HepG2 (cell line): ENCODE results near the gene C10orf67. TPM values are rescaled to one million over a fixed set of nuclear protein-coding genes. Genes with fewer than 3 reads are reported as not detected.

Experiments
- ARNT2 ChIP-seq: sonication (generic); formaldehyde crosslinking; IDR thresholded peaks from 2 replicates; pipeline ENCODE4 v1.8.0; 2022; ENCODE audit warnings: mild to moderate bottlenecking, low read depth, missing genetic modification reagents, moderate library complexity
- CC2D1A ChIP-seq: sonication (generic); formaldehyde crosslinking; IDR thresholded peaks from 2 replicates; pipeline ENCODE4 v1.8.1; 2023; ENCODE audit warnings: mild to moderate bottlenecking, missing genetic modification reagents
- HES4 ChIP-seq: sonication (generic); formaldehyde crosslinking; IDR thresholded peaks from 2 replicates; pipeline ENCODE4 v1.9.0; 2021; ENCODE audit warnings: mild to moderate bottlenecking, missing genetic modification reagents, borderline replicate concordance
- WIZ ChIP-seq: sonication (generic); formaldehyde crosslinking; IDR thresholded peaks from 2 replicates; pipeline ENCODE4 v1.5.1; 2020; ENCODE audit warnings: mild to moderate bottlenecking, missing genetic modification reagents
- ZBTB40 ChIP-seq, 2 experiments: fragments of 450-650 bp in 1 of 2; sonication (generic) in 1 of 2; formaldehyde crosslinking in 1 of 2; IDR thresholded peaks; 2 replicates each; pipeline versions ENCODE4 v1.6.1 to v1.8.0; 2016 to 2022; ENCODE audit warnings: antibody characterized with exemption in 1 of 2, mild to moderate bottlenecking in 1 of 2, missing genetic modification reagents in 1 of 2
- ZNF331 ChIP-seq: sonication (generic); formaldehyde crosslinking; IDR thresholded peaks from 2 replicates; pipeline ENCODE4 v1.4.0; 2020; ENCODE audit warnings: missing genetic modification reagents
- polyA plus RNA-seq, 8 experiments: library from polyadenylated mRNA; depleted of rRNA in 3 of 8; stranded (reverse) in 7 of 8; unstranded in 1 of 8; fragments of >200 nt; fragmentation: Illumina TruSeq in 4 of 8; extraction: Trizol in 4 of 8; gene quantifications; 2 replicates each; pipeline versions ENCODE4 v1.2.1 to v1.2.3, GENCODE V29; 2011 to 2016; ENCODE audit warnings: low read depth in 4 of 8, missing spikeins in 1 of 8, mixed read lengths in 1 of 8; ENCODE audit not compliant: insufficient read depth in 1 of 8
- total RNA-seq, 5 experiments: library from RNA; depleted of rRNA; stranded (reverse); fragments of >200 nt; fragmentation: Illumina TruSeq; extraction: Trizol; gene quantifications; 2 replicates each; pipeline ENCODE4 v1.2.3, GENCODE V29; 2016; ENCODE audit warnings: low read depth in 1 of 5
- TF ChIP-seq, protein P1 (sequence below): sonication (generic); formaldehyde crosslinking; IDR thresholded peaks from one replicate; pipeline ENCODE4 v1.5.1; 2020; ENCODE audit warnings: mild to moderate bottlenecking, missing genetic modification reagents; ENCODE audit errors: not compliant biosample characterization
- TF ChIP-seq, protein P2 (sequence below), 2 experiments: fragments of 450-650 bp in 1 of 2; sonication (generic) in 1 of 2; formaldehyde crosslinking; IDR thresholded peaks; 2 replicates each; pipeline versions ENCODE4 v1.5.0 to v1.8.0; 2020 to 2022; ENCODE audit warnings: mild to moderate bottlenecking in 1 of 2, missing genetic modification reagents in 1 of 2

The C10orf67 gene
- total and polyA plus RNA-seq, 2 of the 13 experiments (the other 11 are each of a cell fraction or from before 2014, with no cell fraction given) = not detected

- TF ChIP-seq, protein P1, sequence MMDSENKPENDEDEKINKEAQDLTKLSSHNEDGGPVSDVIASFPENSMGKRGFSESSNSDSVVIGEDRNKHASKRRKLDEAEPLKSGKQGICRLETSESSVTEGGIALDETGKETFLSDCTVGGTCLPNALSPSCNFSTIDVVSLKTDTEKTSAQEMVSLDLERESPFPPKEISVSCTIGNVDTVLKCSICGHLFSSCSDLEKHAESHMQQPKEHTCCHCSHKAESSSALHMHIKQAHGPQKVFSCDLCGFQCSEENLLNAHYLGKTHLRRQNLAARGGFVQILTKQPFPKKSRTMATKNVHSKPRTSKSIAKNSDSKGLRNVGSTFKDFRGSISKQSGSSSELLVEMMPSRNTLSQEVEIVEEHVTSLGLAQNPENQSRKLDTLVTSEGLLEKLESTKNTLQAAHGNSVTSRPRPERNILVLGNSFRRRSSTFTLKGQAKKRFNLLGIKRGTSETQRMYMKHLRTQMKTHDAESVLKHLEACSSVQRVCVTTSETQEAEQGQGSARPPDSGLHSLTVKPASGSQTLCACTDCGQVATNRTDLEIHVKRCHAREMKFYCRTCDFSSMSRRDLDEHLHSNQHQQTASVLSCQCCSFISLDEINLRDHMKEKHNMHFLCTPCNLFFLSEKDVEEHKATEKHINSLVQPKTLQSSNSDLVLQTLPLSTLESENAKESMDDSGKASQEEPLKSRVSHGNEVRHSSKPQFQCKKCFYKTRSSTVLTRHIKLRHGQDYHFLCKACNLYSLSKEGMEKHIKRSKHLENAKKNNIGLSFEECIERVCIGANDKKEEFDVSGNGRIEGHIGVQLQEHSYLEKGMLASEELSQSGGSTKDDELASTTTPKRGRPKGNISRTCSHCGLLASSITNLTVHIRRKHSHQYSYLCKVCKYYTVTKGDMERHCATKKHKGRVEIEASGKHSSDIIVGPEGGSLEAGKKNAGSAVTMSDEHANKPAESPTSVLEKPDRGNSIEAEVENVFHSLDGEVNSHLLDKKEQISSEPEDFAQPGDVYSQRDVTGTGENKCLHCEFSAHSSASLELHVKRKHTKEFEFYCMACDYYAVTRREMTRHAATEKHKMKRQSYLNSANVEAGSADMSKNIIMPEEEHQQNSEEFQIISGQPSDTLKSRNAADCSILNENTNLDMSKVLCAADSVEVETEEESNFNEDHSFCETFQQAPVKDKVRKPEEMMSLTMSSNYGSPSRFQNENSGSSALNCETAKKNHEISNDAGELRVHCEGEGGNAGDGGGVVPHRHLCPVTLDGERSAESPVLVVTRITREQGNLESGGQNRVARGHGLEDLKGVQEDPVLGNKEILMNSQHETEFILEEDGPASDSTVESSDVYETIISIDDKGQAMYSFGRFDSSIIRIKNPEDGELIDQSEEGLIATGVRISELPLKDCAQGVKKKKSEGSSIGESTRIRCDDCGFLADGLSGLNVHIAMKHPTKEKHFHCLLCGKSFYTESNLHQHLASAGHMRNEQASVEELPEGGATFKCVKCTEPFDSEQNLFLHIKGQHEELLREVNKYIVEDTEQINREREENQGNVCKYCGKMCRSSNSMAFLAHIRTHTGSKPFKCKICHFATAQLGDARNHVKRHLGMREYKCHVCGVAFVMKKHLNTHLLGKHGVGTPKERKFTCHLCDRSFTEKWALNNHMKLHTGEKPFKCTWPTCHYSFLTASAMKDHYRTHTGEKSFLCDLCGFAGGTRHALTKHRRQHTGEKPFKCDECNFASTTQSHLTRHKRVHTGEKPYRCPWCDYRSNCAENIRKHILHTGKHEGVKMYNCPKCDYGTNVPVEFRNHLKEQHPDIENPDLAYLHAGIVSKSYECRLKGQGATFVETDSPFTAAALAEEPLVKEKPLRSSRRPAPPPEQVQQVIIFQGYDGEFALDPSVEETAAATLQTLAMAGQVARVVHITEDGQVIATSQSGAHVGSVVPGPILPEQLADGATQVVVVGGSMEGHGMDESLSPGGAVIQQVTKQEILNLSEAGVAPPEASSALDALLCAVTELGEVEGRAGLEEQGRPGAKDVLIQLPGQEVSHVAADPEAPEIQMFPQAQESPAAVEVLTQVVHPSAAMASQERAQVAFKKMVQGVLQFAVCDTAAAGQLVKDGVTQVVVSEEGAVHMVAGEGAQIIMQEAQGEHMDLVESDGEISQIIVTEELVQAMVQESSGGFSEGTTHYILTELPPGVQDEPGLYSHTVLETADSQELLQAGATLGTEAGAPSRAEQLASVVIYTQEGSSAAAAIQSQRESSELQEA = no peak
- TF ChIP-seq CC2D1A (CRISPR knock-in tag) (no peak), HES4 (CRISPR knock-in tag) (0 out of 2 replicates have a peak, but pooled peaks have one; percentile 35), ZBTB40 (IDR thresholded peaks at IDR 0.05) (no peak), ZBTB40 (CRISPR knock-in tag; IDR thresholded peaks at IDR 0.05) (peak; percentile 65), ARNT2 (CRISPR knock-in tag) (0 out of 2 replicates have a peak, but pooled peaks have one; percentile 32), WIZ (CRISPR knock-in tag) (peak; percentile 74; the same call in 1 of the 2 replicates), ZNF331 (CRISPR knock-in tag) (0 out of 2 replicates have a peak, but pooled peaks have one; percentile 45)
- TF ChIP-seq, protein P2, sequence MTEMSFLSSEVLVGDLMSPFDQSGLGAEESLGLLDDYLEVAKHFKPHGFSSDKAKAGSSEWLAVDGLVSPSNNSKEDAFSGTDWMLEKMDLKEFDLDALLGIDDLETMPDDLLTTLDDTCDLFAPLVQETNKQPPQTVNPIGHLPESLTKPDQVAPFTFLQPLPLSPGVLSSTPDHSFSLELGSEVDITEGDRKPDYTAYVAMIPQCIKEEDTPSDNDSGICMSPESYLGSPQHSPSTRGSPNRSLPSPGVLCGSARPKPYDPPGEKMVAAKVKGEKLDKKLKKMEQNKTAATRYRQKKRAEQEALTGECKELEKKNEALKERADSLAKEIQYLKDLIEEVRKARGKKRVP (CRISPR knock-in tag; IDR thresholded peaks at IDR 0.05) = no peak
Observed at GRCh38 chr10:23171232-23171876, 173.2 kb downstream of the C10orf67 start (continued).
